CD14-positive monocyte (primary cell): ENCODE data around the gene MAVS. TPM values are rescaled to one million over a fixed set of nuclear protein-coding genes. Genes with fewer than 3 reads are reported as not detected.

Experiments used
- DNase-seq, 3 donors: peaks; one replicate each; pipeline ENCODE4 v3.0.0-alpha.2; 2011 to 2022
- H2AFZ ChIP-seq: 2 replicates; pipeline ENCODE4 v1.6.0; 2012; ENCODE audit warnings: mild to moderate bottlenecking, low read depth, low read length, inconsistent platforms; ENCODE audit not compliant: insufficient read depth, poor library complexity, severe bottlenecking
- H3K27ac ChIP-seq, 2 donors: 1 replicate in 1 of 2; 2 replicates in 1 of 2; pipeline ENCODE4 v1.5.1; 2012 to 2013; ENCODE audit warnings: low read length in 2 of 2, control low read depth in 1 of 2, inconsistent platforms in 1 of 2, low read depth in 1 of 2, mild to moderate bottlenecking in 1 of 2
- H3K27me3 ChIP-seq, 2 donors: one replicate each; pipeline versions ENCODE4 v1.6.0 to v1.6.1; 2011 to 2013; ENCODE audit warnings: low read length in 2 of 2; ENCODE audit not compliant: control insufficient read depth in 2 of 2, insufficient read depth in 2 of 2
- H3K36me3 ChIP-seq, 2 donors: replicated peaks in 1 of 2; 1 replicate in 1 of 2; 2 replicates in 1 of 2; pipeline versions ENCODE4 v1.5.1 to v1.6.1; 2012 to 2013; ENCODE audit warnings: low read length in 2 of 2, control low read depth in 1 of 2, inconsistent platforms in 1 of 2, mild to moderate bottlenecking in 1 of 2; ENCODE audit not compliant: insufficient read depth in 2 of 2, control insufficient read depth in 1 of 2
- H3K4me1 ChIP-seq, 2 donors: 1 replicate in 1 of 2; 2 replicates in 1 of 2; pipeline versions ENCODE4 v1.5.1 to v1.6.1; 2012 to 2013; ENCODE audit warnings: low read length in 2 of 2, control low read depth in 1 of 2, inconsistent platforms in 1 of 2, mild to moderate bottlenecking in 1 of 2, moderate library complexity in 1 of 2; ENCODE audit not compliant: insufficient read depth in 2 of 2, control insufficient read depth in 1 of 2
- H3K4me2 ChIP-seq: replicated peaks from 2 replicates; pipeline ENCODE3; 2012; ENCODE audit warnings: low read length, moderate library complexity, mild to moderate bottlenecking; ENCODE audit not compliant: poor library complexity, severe bottlenecking; ENCODE audit errors: extremely low read depth
- H3K4me3 ChIP-seq, 3 experiments: fragments of 200-600 bp in 1 of 3; sonication (generic) in 1 of 3; replicated peaks in 1 of 3; 1 replicate in 2 of 3; 2 replicates in 1 of 3; pipeline ENCODE4 v1.5.1; 2011 to 2013; ENCODE audit warnings: low read length in 3 of 3, mild to moderate bottlenecking in 3 of 3, control low read depth in 2 of 3, low read depth in 2 of 3, inconsistent platforms in 1 of 3, moderate library complexity in 1 of 3
- H3K79me2 ChIP-seq: 2 replicates; pipeline ENCODE4 v1.6.0; 2012; ENCODE audit warnings: mild to moderate bottlenecking, control low read depth, inconsistent platforms, low read length, moderate library complexity; ENCODE audit not compliant: insufficient read depth
- H3K9ac ChIP-seq: 2 replicates; pipeline ENCODE4 v1.6.0; 2017; ENCODE audit warnings: low read length, mild to moderate bottlenecking; ENCODE audit not compliant: insufficient read depth, poor library complexity, severe bottlenecking
- H3K9me3 ChIP-seq, 2 donors: replicated peaks in 1 of 2; 1 replicate in 1 of 2; 2 replicates in 1 of 2; pipeline versions ENCODE4 v1.5.1 to v1.6.1; 2012 to 2013; ENCODE audit warnings: low read length in 2 of 2, control low read depth in 1 of 2; ENCODE audit not compliant: control insufficient read depth in 1 of 2, insufficient read depth in 1 of 2
- H4K20me1 ChIP-seq: 2 replicates; pipeline ENCODE4 v1.6.0; 2012; ENCODE audit warnings: mild to moderate bottlenecking, low read length, control low read depth, moderate library complexity; ENCODE audit not compliant: insufficient read depth
- H3K27ac Mint-ChIP-seq, 7 donors: one replicate each; pipeline ENCODE4 v1.8.0; 2020; ENCODE audit warnings: mild to moderate bottlenecking in 7 of 7, mixed read lengths in 7 of 7, moderate library complexity in 6 of 7, inconsistent platforms in 2 of 7
- H3K27me3 Mint-ChIP-seq, 3 donors: one replicate each; pipeline ENCODE4 v1.8.0; 2021 to 2022; ENCODE audit warnings: low read depth in 3 of 3, mild to moderate bottlenecking in 3 of 3, mixed read lengths in 3 of 3, moderate library complexity in 3 of 3, inconsistent platforms in 1 of 3
- H3K36me3 Mint-ChIP-seq, 2 donors: one replicate each; pipeline ENCODE4 v1.8.0; 2020; ENCODE audit warnings: mixed read lengths in 2 of 2, inconsistent platforms in 1 of 2, mild to moderate bottlenecking in 1 of 2
- H3K4me1 Mint-ChIP-seq: one replicate; pipeline ENCODE4 v1.8.0; 2020; ENCODE audit warnings: mild to moderate bottlenecking, mixed read lengths
- H3K4me3 Mint-ChIP-seq, 2 donors: one replicate each; pipeline ENCODE4 v1.8.0; 2020; ENCODE audit warnings: mild to moderate bottlenecking in 2 of 2, mixed read lengths in 2 of 2, moderate library complexity in 1 of 2
- H3K9me3 Mint-ChIP-seq, 7 donors: one replicate each; pipeline ENCODE4 v1.8.0; 2020 to 2022; ENCODE audit warnings: mixed read lengths in 7 of 7, mild to moderate bottlenecking in 6 of 7, moderate library complexity in 6 of 7, inconsistent platforms in 2 of 7
- CTCF ChIP-seq: fragments of 200-600 bp; IDR thresholded peaks from one replicate; pipeline ENCODE4 v1.8.0; 2022; ENCODE audit warnings: antibody characterized with exemption, mild to moderate bottlenecking
- WGBS: methylation state at CpG from one replicate; pipeline ENCODE4 v1.1.5; 2013; ENCODE audit warnings: missing lambda C conversion rate; ENCODE audit not compliant: insufficient coverage; 5-methylcytosine and 5-hydroxymethylcytosine counted together
- intact Hi-C, 2 donors: fragments of 100-400 bp; cut with micrococcal nuclease; formaldehyde crosslinking; loops; one replicate each; pipeline versions ENCODE4 v1.15.0 to v1.15.1; 2023
- polyA plus RNA-seq, 3 donors: library from polyadenylated mRNA; depleted of rRNA in 1 of 3; unstranded in 2 of 3; stranded (reverse) in 1 of 3; fragments of 300-500 nt in 2 of 3; fragments of >200 nt in 1 of 3; fragmentation: Illumina TruSeq in 2 of 3; gene quantifications; 1 replicate in 2 of 3; 2 replicates in 1 of 3; pipeline ENCODE4 v1.2.3, GENCODE V29; 2012 to 2021

The MAVS gene
- polyA plus RNA-seq, 3 donors: 1.8 to 16.6 (median 3.2) TPM

- Mint-ChIP-seq H3K9me3 (no peaks in the 10 kb centered on the region), H3K4me1 (peaks cover 53% of the 10 kb centered on the region), H3K27me3 (peaks cover 0 to 3% (median 0%) of the 10 kb centered on the region in 3 donors), H3K4me3 (no peak overlapping the region), H3K27ac (peak overlapping the region; percentile 24 to 87 (median 68)), H3K36me3 (peaks cover 67 to 81% of the 10 kb centered on the region in 2 donors)
- Histone ChIP-seq H3K79me2 (peaks cover 94% of the 10 kb centered on the region), H3K4me1 (peaks cover 51 to 52% of the 10 kb centered on the region in 2 donors), H3K4me2 (no peak overlapping the region), H3K27ac (peak overlapping the region; percentile 1 to 84), H3K4me3 (no peak overlapping the region), H4K20me1 (peaks cover 98% of the 10 kb centered on the region), H3K9ac (no peak overlapping the region), H2AFZ (no peak overlapping the region), H3K36me3 (peaks cover 61 to 73% of the 10 kb centered on the region in 2 donors), H3K9me3 (no peaks in the 10 kb centered on the region), H3K27me3 (no peaks in the 10 kb centered on the region)
- no peak for DNase-seq
- intact Hi-C loops: loop anchor here (10.0 kb wide), 2 partner anchors 162 to 172 kb away; no protein-coding TSS in a partner anchor
- TF ChIP-seq CTCF: no peak
- 95% methylated on average over 12 of the region's 13 CpGs for WGBS
These were observed 75.8 kb downstream of the MAVS start for GRCh38 chr20:3922223-3922982.

DNA sequence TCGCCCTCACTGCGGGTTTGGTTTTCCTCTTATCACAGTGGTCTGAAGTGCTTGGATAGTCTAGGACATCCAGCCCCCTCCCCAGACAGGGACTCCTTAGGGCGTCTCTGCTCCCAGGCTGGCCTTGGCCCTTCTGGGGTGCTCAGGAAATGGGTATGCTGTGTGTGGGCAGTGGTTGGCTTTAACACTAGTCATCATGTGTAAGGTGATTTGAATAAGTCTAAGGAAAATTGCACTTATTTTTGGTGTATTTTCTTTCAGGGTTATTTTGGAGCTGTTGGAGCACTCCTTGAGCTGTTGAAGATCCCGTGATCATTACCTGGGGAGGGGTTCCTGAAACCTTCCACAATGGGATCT lies 76.3 kb downstream of the MAVS start:
- peaks cover 99% of the 10 kb centered on the region for H4K20me1 ChIP-seq
- no peak overlapping the region for H3K4me3 ChIP-seq
- 100% methylated on average over 1 of the region's 4 CpGs for WGBS
- Mint-ChIP-seq H3K4me1 (peaks cover 59% of the 10 kb centered on the region), H3K36me3 (peaks cover 65 to 78% of the 10 kb centered on the region in 2 donors), H3K27me3 (peaks cover 0 to 3% (median 0%) of the 10 kb centered on the region in 3 donors), H3K9me3 (no peaks in the 10 kb centered on the region), H3K4me3 (no peak overlapping the region), H3K27ac (peak overlapping the region; percentile 32 to 87 (median 65))
- no peak overlapping the region for H3K4me2 ChIP-seq
- H3K27ac ChIP-seq: peak overlapping the region; percentile 1 to 84
- H2AFZ ChIP-seq: no peak overlapping the region
- H3K27me3 ChIP-seq: no peaks in the 10 kb centered on the region
- no peak for DNase-seq
- intact Hi-C loops: loop anchor here (10.0 kb wide), 2 partner anchors 162 to 172 kb away; no protein-coding TSS in a partner anchor
- no peak for TF ChIP-seq CTCF
- peaks cover 61 to 69% of the 10 kb centered on the region in 2 donors for H3K36me3 ChIP-seq
- H3K9me3 ChIP-seq: no peaks in the 10 kb centered on the region
- H3K9ac ChIP-seq: no peak overlapping the region
- peaks cover 57% of the 10 kb centered on the region in 2 donors for H3K4me1 ChIP-seq
- peaks cover 96% of the 10 kb centered on the region for H3K79me2 ChIP-seq
